Breast epithelium (tissue), 3 donors: ENCODE results near the gene MAPK8.

Experiments
- CTCF ChIP-seq, 3 donors: fragments of 450-650 bp; IDR thresholded peaks; one replicate each; pipeline ENCODE4 v1.5.1; 2016 to 2017; ENCODE audit warnings: antibody characterized with exemption in 3 of 3, mild to moderate bottlenecking in 3 of 3, moderate library complexity in 3 of 3
- POLR2A ChIP-seq: fragments of 450-650 bp; IDR thresholded peaks from one replicate; pipeline ENCODE4 v1.6.1; 2016; ENCODE audit warnings: antibody characterized with exemption, mild to moderate bottlenecking, moderate library complexity

- no peak for TF ChIP-seq CTCF (IDR thresholded peaks at IDR 0.05)
- TF ChIP-seq POLR2A = no peak
Measured at GRCh38 chr10:48448796-48449195, 142.3 kb downstream of the MAPK8 start.
